Activated CD8-positive, alpha-beta T cell treated with anti-CD3 and anti-CD28 coated beads for 36 hours (primary cell): ENCODE measurements around the gene TMEM269. TPM values are rescaled to one million over a fixed set of nuclear protein-coding genes. Genes with fewer than 3 reads are reported as not detected.

Source experiments
- ATAC-seq: fragments of 200-7000 bp; cut with Tn5 transposase; one replicate; pipeline ENCODE4 v1.10.0; 2021; ENCODE audit warnings: mild to moderate bottlenecking, moderate library complexity
- CTCF ChIA-PET: fragments of 350-600 bp; sonication (Branson Sonifier 250); formaldehyde crosslinking; loops from one replicate; lab custom pipeline; 2021; ENCODE audit warnings: antibody characterized with exemption; lab: Charles Lee
- POLR2A ChIA-PET: fragments of 350-600 bp; sonication (Branson Sonifier 250); formaldehyde crosslinking; loops from one replicate; lab custom pipeline; 2021; ENCODE audit warnings: antibody characterized with exemption; lab: Charles Lee
- DNase-seq: peaks from one replicate; pipeline ENCODE4 v3.0.0-alpha.2; 2020
- H3K27ac Mint-ChIP-seq: one replicate; pipeline ENCODE4 v1.8.0; 2021; ENCODE audit warnings: mild to moderate bottlenecking, mixed read lengths
- H3K27me3 Mint-ChIP-seq: one replicate; pipeline ENCODE4 v1.8.0; 2021; ENCODE audit warnings: mixed read lengths
- H3K36me3 Mint-ChIP-seq: one replicate; pipeline ENCODE4 v1.8.0; 2021; ENCODE audit warnings: low read depth, mixed read lengths
- H3K4me1 Mint-ChIP-seq: one replicate; pipeline ENCODE4 v1.8.0; 2021; ENCODE audit warnings: low read depth, mixed read lengths
- H3K4me3 Mint-ChIP-seq: one replicate; pipeline ENCODE4 v1.8.0; 2021; ENCODE audit warnings: mild to moderate bottlenecking, moderate library complexity, mixed read lengths
- H3K9me3 Mint-ChIP-seq: one replicate; pipeline ENCODE4 v1.8.0; 2021; ENCODE audit warnings: mixed read lengths
- intact Hi-C: fragments of 100-400 bp; cut with micrococcal nuclease; formaldehyde crosslinking; loops from one replicate; pipeline ENCODE4 v1.10.0; 2022
- total RNA-seq, 2 experiments: library from RNA; stranded (reverse); gene quantifications; one replicate each; pipeline ENCODE4 v1.2.3, GENCODE V29; 2021
- TF ChIP-seq, protein P1 (sequence below): fragments of 200-600 bp; IDR thresholded peaks from one replicate; pipeline ENCODE4 v1.8.0; 2022; ENCODE audit warnings: antibody characterized with exemption, mild to moderate bottlenecking

TMEM269 gene
- total RNA-seq, 2 experiments from 2014 or later: 0.22 to 0.32 TPM

DNA sequence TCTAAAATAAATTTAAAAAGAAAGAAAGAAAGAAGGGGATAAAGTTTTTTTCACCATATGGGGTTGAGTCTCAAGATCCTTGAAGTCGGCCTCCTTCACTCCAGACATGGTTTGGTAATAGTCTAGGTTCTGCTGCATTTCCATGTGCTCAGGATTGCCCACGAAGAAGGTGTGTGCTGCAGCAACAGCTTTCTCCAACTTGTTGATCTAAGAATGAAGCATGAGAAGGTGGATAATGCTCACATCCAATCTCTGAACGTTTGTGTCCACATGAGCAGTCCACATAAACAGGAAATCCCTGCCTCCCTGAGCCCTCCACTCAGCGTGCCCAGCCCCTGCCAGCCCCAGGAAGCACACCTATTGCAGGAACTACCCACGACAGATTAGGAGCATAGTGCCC is 22.5 kb upstream of the TMEM269 start:
- Mint-ChIP-seq H3K4me3 (no peak overlapping the region), H3K36me3 (peaks cover 13% of the 10 kb centered on the region), H3K4me1 (peaks cover 8% of the 10 kb centered on the region), H3K9me3 (no peaks in the 10 kb centered on the region), H3K27me3 (no peaks in the 10 kb centered on the region), H3K27ac (no peak overlapping the region)
- POLR2A ChIA-PET: interaction anchor here (0.9 to 1.0 kb wide), 3 partner anchors 10 to 78 kb away, joined by 3 read pairs; no protein-coding TSS in a partner anchor
- CTCF ChIA-PET: interaction anchor here (0.8 to 1.9 kb wide), 6 partner anchors 10 to 196 kb away, joined by 4 to 5 read pairs (median 4); partner anchors contain the start of gene ZNF691
- ATAC-seq (no peak), DNase-seq (no peak)
- TF ChIP-seq, protein P1, sequence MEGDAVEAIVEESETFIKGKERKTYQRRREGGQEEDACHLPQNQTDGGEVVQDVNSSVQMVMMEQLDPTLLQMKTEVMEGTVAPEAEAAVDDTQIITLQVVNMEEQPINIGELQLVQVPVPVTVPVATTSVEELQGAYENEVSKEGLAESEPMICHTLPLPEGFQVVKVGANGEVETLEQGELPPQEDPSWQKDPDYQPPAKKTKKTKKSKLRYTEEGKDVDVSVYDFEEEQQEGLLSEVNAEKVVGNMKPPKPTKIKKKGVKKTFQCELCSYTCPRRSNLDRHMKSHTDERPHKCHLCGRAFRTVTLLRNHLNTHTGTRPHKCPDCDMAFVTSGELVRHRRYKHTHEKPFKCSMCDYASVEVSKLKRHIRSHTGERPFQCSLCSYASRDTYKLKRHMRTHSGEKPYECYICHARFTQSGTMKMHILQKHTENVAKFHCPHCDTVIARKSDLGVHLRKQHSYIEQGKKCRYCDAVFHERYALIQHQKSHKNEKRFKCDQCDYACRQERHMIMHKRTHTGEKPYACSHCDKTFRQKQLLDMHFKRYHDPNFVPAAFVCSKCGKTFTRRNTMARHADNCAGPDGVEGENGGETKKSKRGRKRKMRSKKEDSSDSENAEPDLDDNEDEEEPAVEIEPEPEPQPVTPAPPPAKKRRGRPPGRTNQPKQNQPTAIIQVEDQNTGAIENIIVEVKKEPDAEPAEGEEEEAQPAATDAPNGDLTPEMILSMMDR: no peak
- intact Hi-C loops: no loop called here

- POLR2A ChIA-PET: interaction anchor here (1.6 to 2.3 kb wide), 3 partner anchors 18 to 82 kb away, joined by 5 to 21 read pairs (median 8); partner anchors contain the start of gene YBX1
- no peaks in the 10 kb centered on the region for H3K27me3 Mint-ChIP-seq
- peaks cover 11% of the 10 kb centered on the region for H3K36me3 Mint-ChIP-seq
- no peaks in the 10 kb centered on the region for H3K9me3 Mint-ChIP-seq
- peaks cover 20% of the 10 kb centered on the region for H3K4me1 Mint-ChIP-seq
- CTCF ChIA-PET: interaction anchor here (1.0 to 4.6 kb wide), 7 partner anchors 8 to 187 kb away, joined by 3 to 41 read pairs (median 5); partner anchors contain the start of genes ERMAP and SVBP
- H3K4me3 Mint-ChIP-seq: no peak overlapping the region
- intact Hi-C loops: no loop called here
- no peak overlapping the region for H3K27ac Mint-ChIP-seq
- no peak for ATAC-seq
- TF ChIP-seq, protein P1: no peak
- no peak for DNase-seq
Measured at GRCh38 chr1:42765269-42765668, 19.5 kb upstream of the TMEM269 start.

DNA sequence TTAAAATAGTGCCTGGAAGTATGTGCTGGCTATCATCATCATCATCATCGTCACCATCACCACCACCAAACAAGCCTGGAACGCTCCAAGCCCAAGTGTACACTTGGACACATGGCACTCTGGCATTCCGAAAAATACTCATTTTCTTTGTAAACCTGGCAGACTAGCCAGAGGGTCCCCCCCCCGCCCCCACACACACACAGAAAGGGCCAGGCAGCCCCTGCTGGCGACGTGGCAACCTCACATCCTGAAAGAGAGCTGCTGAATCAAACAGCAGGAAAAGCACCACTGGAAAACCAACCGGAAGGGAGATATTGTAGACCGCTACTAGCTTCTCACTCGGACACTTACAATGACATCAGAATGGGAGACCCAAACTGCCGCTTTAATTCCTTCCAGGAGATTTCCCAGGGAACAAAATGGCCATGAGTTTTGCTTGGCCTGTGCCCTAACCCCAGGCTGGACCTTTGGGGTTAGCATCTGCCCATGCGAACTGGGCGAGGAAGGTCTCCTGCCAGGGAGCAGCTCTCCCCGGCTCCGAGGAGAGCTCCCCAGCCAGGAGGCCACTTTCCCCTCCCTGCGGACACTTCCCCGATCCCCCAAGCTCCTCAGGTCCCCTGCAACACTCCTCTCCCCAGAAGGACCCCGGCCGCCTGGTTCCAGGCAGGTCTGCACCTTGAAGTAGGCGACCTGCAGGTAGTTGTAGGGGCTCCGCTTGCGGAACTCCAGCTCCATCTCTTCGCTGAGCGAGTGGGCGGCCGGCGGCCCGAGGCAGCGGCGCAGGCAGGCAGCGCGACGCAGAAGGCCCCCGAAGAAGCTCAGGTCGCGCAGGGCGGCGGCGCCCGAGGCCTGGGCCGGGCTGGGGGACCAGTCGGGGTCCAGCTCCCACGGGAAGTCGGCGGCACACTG is 18.7 kb upstream of the TMEM269 start:
- TF ChIP-seq, protein P1: peak; percentile 56
- ChIA-PET CTCF (interaction anchor here (0.6 to 4.6 kb wide), 20 partner anchors 9 to 481 kb away, joined by 3 to 41 read pairs (median 4); partner anchors contain the start of genes ERMAP, SVBP and ZNF691), POLR2A (interaction anchor here (0.7 to 2.3 kb wide), 21 partner anchors 14 to 406 kb away, joined by 3 to 21 read pairs (median 5); partner anchors contain the start of genes CFAP57, EBNA1BP2, ERMAP and PPIH)
- no peaks in the 10 kb centered on the region for H3K27me3 Mint-ChIP-seq
- ATAC-seq (peak; percentile 17), DNase-seq (peak; percentile 70)
- no peak overlapping the region for H3K27ac Mint-ChIP-seq
- no peaks in the 10 kb centered on the region for H3K9me3 Mint-ChIP-seq
- no peak overlapping the region for H3K4me3 Mint-ChIP-seq
- peaks cover 25% of the 10 kb centered on the region for H3K4me1 Mint-ChIP-seq
- intact Hi-C loops: no loop called here
- H3K36me3 Mint-ChIP-seq: peaks cover 17% of the 10 kb centered on the region

- peak; percentile 100 for DNase-seq
- ChIA-PET CTCF (interaction anchor here (0.6 to 4.6 kb wide), 18 partner anchors 10 to 481 kb away, joined by 3 to 41 read pairs (median 5); partner anchors contain the start of gene ZNF691), POLR2A (interaction anchor here (0.7 to 2.3 kb wide), 23 partner anchors 13 to 405 kb away, joined by 3 to 21 read pairs (median 5); partner anchors contain the start of genes CFAP57, EBNA1BP2, ERMAP and PPIH)
- TF ChIP-seq, protein P1: no peak
- Mint-ChIP-seq H3K27me3 (no peaks in the 10 kb centered on the region), H3K4me3 (no peak within 1 kb of the TSS), H3K27ac (peak within 1 kb of the TSS; percentile 91), H3K4me1 (peaks cover 26% of the 10 kb centered on the region), H3K36me3 (peaks cover 15% of the 10 kb centered on the region), H3K9me3 (no peaks in the 10 kb centered on the region)
- peak; percentile 95 for ATAC-seq
- intact Hi-C loops: no loop called here
Measured at GRCh38 chr1:42766741-42767509, 17.9 kb upstream of the TMEM269 start, which contains the start of the genes C1orf50 and P3H1. TSS of gene C1orf50 (plus strand) at chr1:42767249. CDS start at chr1:42767312, 63 bp downstream. TSS of gene P3H1 (minus strand) at chr1:42767028. CDS start at chr1:42766971, 57 bp downstream.
